Neural progenitor cell (in vitro differentiated cells): Measurements from ENCODE around the gene FFAR1. TPM values are rescaled to one million over a fixed set of nuclear protein-coding genes. Genes with fewer than 3 reads are reported as not detected.

ENCODE experiments used
- DNase-seq: peaks from one replicate; pipeline ENCODE4 v3.0.0-alpha.2; 2016; ENCODE audit warnings: low spot score
- H2AFZ ChIP-seq: fragments of 200-600 bp; sonication (generic); replicated peaks from 2 replicates; pipeline ENCODE4 v1.6.1; 2016; ENCODE audit warnings: antibody characterized with exemption
- H3F3A ChIP-seq: fragments of 200-600 bp; sonication (generic); 2 replicates; pipeline ENCODE4 v1.6.1; 2016; ENCODE audit warnings: antibody characterized with exemption, low read depth
- H3K27ac ChIP-seq: fragments of 200-600 bp; sonication (generic); 2 replicates; pipeline ENCODE4 v1.5.1; 2016; ENCODE audit warnings: mild to moderate bottlenecking
- H3K27me3 ChIP-seq: fragments of 200-600 bp; sonication (generic); 2 replicates; pipeline ENCODE4 v1.6.1; 2016; ENCODE audit warnings: mild to moderate bottlenecking, moderate library complexity
- H3K36me3 ChIP-seq: fragments of 200-600 bp; sonication (generic); 2 replicates; pipeline ENCODE4 v1.5.1; 2016
- H3K4me1 ChIP-seq: fragments of 200-600 bp; sonication (generic); 2 replicates; pipeline ENCODE4 v1.6.1; 2016; ENCODE audit warnings: mixed run types
- H3K4me2 ChIP-seq: fragments of 200-600 bp; sonication (generic); 2 replicates; pipeline ENCODE4 v1.6.1; 2016
- H3K4me3 ChIP-seq: fragments of 200-600 bp; sonication (generic); 2 replicates; pipeline ENCODE4 v1.5.1; 2016
- H3K79me2 ChIP-seq: fragments of 200-600 bp; sonication (generic); 2 replicates; pipeline ENCODE4 v1.6.1; 2016; ENCODE audit warnings: low read depth
- H3K9ac ChIP-seq: fragments of 200-600 bp; sonication (generic); 2 replicates; pipeline ENCODE4 v1.6.1; 2016
- H3K9me3 ChIP-seq: fragments of 200-600 bp; sonication (generic); 2 replicates; pipeline ENCODE4 v1.5.1; 2016; ENCODE audit warnings: low read depth
- H4K20me1 ChIP-seq: fragments of 200-600 bp; sonication (generic); 2 replicates; pipeline ENCODE4 v1.6.1; 2016; ENCODE audit warnings: low read depth
- H3K27ac Mint-ChIP-seq: 3 replicates; pipeline ENCODE4 v1.8.0; 2021; ENCODE audit warnings: mixed read lengths
- H3K27me3 Mint-ChIP-seq: 2 replicates; pipeline ENCODE4 v1.8.0; 2022; ENCODE audit warnings: low read depth, mild to moderate bottlenecking, inconsistent platforms, moderate library complexity, mixed read lengths; ENCODE audit not compliant: insufficient read depth
- H3K36me3 Mint-ChIP-seq: 3 replicates; pipeline ENCODE4 v1.8.0; 2021; ENCODE audit warnings: mixed read lengths
- H3K4me1 Mint-ChIP-seq: 3 replicates; pipeline ENCODE4 v1.8.0; 2021; ENCODE audit warnings: mixed read lengths
- H3K4me3 Mint-ChIP-seq: 3 replicates; pipeline ENCODE4 v1.8.0; 2021; ENCODE audit warnings: mild to moderate bottlenecking, moderate library complexity, mixed read lengths
- H3K9me3 Mint-ChIP-seq: 3 replicates; pipeline ENCODE4 v1.8.0; 2020; ENCODE audit warnings: mixed read lengths
- EZH2 ChIP-seq: fragments of 200-600 bp; sonication (generic); IDR thresholded peaks from 2 replicates; pipeline ENCODE4 v1.6.1; 2017; ENCODE audit warnings: antibody characterized with exemption, mild to moderate bottlenecking, moderate library complexity
- EZH2phosphoT487 ChIP-seq: fragments of 200-600 bp; sonication (generic); IDR thresholded peaks from 2 replicates; pipeline ENCODE4 v1.6.1; 2017; ENCODE audit warnings: antibody characterized with exemption
- total RNA-seq: library from RNA; depleted of rRNA; stranded (reverse); fragments of >200 nt; gene quantifications from 2 replicates; pipeline ENCODE4 v1.2.3, GENCODE V29; 2015; ENCODE audit warnings: low replicate concordance
- TF ChIP-seq, protein P1 (sequence below): fragments of 200-600 bp; sonication (generic); IDR thresholded peaks from 2 replicates; pipeline ENCODE4 v1.5.1; 2017; ENCODE audit warnings: antibody characterized with exemption, mild to moderate bottlenecking

Gene FFAR1
- total RNA-seq, 1 donor from 2014 or later, result not detected

DNA sequence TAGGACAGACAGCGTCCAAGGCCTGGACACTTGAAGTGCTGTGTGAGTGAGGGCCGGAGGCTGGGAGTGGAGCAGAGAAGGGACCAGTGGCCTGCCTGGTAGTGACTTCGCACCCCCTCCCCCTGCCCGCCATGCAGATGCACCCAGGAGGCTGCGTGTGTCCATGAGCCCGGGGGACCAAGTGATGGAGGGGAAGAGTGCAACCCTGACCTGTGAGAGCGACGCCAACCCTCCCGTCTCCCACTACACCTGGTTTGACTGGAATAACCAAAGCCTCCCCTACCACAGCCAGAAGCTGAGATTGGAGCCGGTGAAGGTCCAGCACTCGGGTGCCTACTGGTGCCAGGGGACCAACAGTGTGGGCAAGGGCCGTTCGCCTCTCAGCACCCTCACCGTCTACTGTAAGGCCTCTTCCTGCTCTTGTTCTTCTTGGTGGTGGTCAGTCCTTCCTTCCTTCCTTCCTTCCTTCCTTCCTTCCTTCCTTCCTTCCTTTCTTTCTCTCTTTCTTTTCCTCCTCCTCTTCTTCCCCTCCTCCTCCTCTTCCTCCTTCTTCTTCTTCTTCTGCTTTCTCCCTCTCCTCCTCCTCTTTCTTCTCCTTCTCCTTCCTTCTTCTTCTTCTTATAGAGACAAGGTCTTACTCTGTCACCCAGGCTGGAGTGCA, 6.0 kb upstream of the FFAR1 start:
- H3K27ac Mint-ChIP-seq, result peak overlapping the region; percentile 1
- Histone ChIP-seq H4K20me1 (no peaks in the 10 kb centered on the region), H3K27ac (no peak overlapping the region), H3K9me3 (no peaks in the 10 kb centered on the region), H3K4me3 (no peak overlapping the region), H3K36me3 (no peaks in the 10 kb centered on the region), H3K79me2 (no peaks in the 10 kb centered on the region), H3K9ac (no peak overlapping the region), H3K4me1 (no peaks in the 10 kb centered on the region), H2AFZ (no peak overlapping the region), H3K27me3 (peaks cover 2% of the 10 kb centered on the region), H3K4me2 (no peak overlapping the region), H3F3A (no peaks in the 10 kb centered on the region)
- no peaks in the 10 kb centered on the region for H3K36me3 Mint-ChIP-seq
- H3K4me1 Mint-ChIP-seq, result peaks cover under 1% of the 10 kb centered on the region
- no peak overlapping the region for H3K4me3 Mint-ChIP-seq
- no peak for DNase-seq
- TF ChIP-seq EZH2phosphoT487 (no peak), EZH2 (no peak)
- TF ChIP-seq, protein P1, sequence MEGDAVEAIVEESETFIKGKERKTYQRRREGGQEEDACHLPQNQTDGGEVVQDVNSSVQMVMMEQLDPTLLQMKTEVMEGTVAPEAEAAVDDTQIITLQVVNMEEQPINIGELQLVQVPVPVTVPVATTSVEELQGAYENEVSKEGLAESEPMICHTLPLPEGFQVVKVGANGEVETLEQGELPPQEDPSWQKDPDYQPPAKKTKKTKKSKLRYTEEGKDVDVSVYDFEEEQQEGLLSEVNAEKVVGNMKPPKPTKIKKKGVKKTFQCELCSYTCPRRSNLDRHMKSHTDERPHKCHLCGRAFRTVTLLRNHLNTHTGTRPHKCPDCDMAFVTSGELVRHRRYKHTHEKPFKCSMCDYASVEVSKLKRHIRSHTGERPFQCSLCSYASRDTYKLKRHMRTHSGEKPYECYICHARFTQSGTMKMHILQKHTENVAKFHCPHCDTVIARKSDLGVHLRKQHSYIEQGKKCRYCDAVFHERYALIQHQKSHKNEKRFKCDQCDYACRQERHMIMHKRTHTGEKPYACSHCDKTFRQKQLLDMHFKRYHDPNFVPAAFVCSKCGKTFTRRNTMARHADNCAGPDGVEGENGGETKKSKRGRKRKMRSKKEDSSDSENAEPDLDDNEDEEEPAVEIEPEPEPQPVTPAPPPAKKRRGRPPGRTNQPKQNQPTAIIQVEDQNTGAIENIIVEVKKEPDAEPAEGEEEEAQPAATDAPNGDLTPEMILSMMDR, result no peak
- H3K27me3 Mint-ChIP-seq, result peaks cover 6% of the 10 kb centered on the region
- no peaks in the 10 kb centered on the region for H3K9me3 Mint-ChIP-seq

DNA sequence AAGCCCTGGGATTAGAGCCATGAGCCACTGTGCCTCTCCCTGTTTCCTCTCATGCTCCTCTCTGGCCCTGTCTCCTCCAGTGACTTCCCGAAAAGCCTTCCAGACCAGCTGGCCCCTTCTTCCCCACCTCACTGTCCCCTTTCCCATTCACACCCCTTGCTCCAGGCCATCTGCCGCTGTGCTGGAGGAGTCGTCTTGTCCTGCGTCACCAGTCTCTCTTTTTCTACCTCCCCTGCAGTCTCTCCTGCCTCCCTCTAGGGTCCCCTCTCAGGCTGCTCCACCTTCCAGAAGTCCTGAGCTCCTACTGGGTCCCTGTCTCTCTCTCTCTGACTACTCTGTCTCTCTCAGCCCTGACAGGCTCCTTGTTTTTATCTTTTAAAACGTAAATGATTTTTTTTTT, 5.3 kb upstream of the FFAR1 start:
- Histone ChIP-seq H4K20me1 (no peaks in the 10 kb centered on the region), H2AFZ (no peak overlapping the region), H3K4me1 (no peaks in the 10 kb centered on the region), H3K27me3 (peaks cover 9% of the 10 kb centered on the region), H3K79me2 (no peaks in the 10 kb centered on the region), H3K4me2 (no peak overlapping the region), H3K9ac (no peak overlapping the region), H3F3A (no peaks in the 10 kb centered on the region), H3K27ac (no peak overlapping the region), H3K9me3 (no peaks in the 10 kb centered on the region), H3K4me3 (no peak overlapping the region), H3K36me3 (no peaks in the 10 kb centered on the region)
- H3K27me3 Mint-ChIP-seq, result peaks cover 10% of the 10 kb centered on the region
- no peaks in the 10 kb centered on the region for H3K4me1 Mint-ChIP-seq
- H3K27ac Mint-ChIP-seq, result peak overlapping the region; percentile 1
- H3K4me3 Mint-ChIP-seq, result no peak overlapping the region
- no peaks in the 10 kb centered on the region for H3K36me3 Mint-ChIP-seq
- H3K9me3 Mint-ChIP-seq, result no peaks in the 10 kb centered on the region
- no peak for DNase-seq
- TF ChIP-seq, protein P1, result no peak
- no peak for TF ChIP-seq EZH2

DNA sequence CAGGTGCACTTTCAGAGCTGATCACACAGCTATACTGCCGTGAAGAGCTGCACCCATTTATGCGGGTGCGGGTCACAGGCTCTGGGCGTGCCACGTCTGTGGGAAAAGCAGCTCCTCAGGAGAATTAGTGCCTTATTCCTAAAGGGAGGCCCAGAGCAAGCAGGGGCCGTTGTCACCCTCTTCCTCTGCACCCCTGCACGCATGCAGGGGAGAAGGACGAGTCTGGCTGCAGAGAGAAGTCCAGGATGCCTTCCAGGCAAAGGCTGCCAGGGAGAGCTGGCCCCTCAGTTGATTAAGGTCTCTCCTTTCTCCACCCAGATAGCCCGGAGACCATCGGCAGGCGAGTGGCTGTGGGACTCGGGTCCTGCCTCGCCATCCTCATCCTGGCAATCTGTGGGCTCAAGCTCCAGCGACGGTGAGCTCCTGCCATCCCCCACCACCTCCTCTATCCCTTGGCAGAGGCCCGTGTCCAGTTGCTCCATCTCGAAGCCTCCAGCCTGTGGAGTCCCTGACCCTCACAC, 3.1 kb upstream of the FFAR1 start:
- H3K27me3 ChIP-seq, result peaks cover 31% of the 10 kb centered on the region
- no peak for DNase-seq
- H3K4me2 ChIP-seq, result no peak overlapping the region
- no peak overlapping the region for H3K27ac ChIP-seq
- no peaks in the 10 kb centered on the region for H3K9me3 ChIP-seq
- no peaks in the 10 kb centered on the region for H3K36me3 ChIP-seq
- no peaks in the 10 kb centered on the region for H3K36me3 Mint-ChIP-seq
- H3K27ac Mint-ChIP-seq, result no peak overlapping the region
- H3K79me2 ChIP-seq, result no peaks in the 10 kb centered on the region
- H4K20me1 ChIP-seq, result no peaks in the 10 kb centered on the region
- H3K4me3 Mint-ChIP-seq, result no peak overlapping the region
- H3K9ac ChIP-seq, result no peak overlapping the region
- H3K9me3 Mint-ChIP-seq, result no peaks in the 10 kb centered on the region
- no peak overlapping the region for H2AFZ ChIP-seq
- no peaks in the 10 kb centered on the region for H3K4me1 ChIP-seq
- peaks cover 13% of the 10 kb centered on the region for H3K27me3 Mint-ChIP-seq
- H3K4me1 Mint-ChIP-seq, result peaks cover 4% of the 10 kb centered on the region
- H3F3A ChIP-seq, result no peaks in the 10 kb centered on the region
- no peak overlapping the region for H3K4me3 ChIP-seq
- TF ChIP-seq EZH2, result no peak

DNA sequence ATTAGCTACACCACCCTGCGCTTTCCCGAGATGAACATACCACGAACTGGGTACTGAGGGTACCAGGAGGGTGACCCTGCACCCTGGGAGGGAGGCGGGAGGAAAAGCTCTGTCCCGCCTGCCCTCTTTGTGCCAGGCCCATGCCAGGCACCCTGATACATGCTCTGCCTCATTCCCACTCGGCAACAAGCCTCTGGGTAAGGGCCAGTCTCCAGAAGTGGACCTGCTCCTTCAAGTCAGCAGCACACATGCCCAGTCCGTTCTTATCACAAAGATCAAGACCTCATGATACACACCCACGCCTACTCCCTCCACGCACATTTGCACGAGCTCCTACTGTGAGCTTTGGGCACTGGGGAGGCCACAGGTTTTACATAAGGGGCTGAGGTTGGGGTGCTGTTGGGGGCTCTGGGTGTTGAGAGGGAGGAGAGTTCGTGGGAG, 2.0 kb upstream of the FFAR1 start:
- H3K4me1 Mint-ChIP-seq, result peaks cover 4% of the 10 kb centered on the region
- Histone ChIP-seq H4K20me1 (no peaks in the 10 kb centered on the region), H3K4me3 (no peak overlapping the region), H3K4me1 (no peaks in the 10 kb centered on the region), H3K4me2 (no peak overlapping the region), H3K79me2 (no peaks in the 10 kb centered on the region), H3K27me3 (peaks cover 36% of the 10 kb centered on the region), H3K9me3 (no peaks in the 10 kb centered on the region), H3K27ac (no peak overlapping the region), H2AFZ (no peak overlapping the region), H3F3A (no peaks in the 10 kb centered on the region), H3K36me3 (no peaks in the 10 kb centered on the region), H3K9ac (no peak overlapping the region)
- peak overlapping the region; percentile 28 for H3K4me3 Mint-ChIP-seq
- no peak for DNase-seq
- no peak for TF ChIP-seq EZH2
- TF ChIP-seq EZH2phosphoT487, result no peak
- TF ChIP-seq, protein P1, result no peak
- H3K27ac Mint-ChIP-seq, result no peak overlapping the region
- peaks cover 13% of the 10 kb centered on the region for H3K27me3 Mint-ChIP-seq
- no peaks in the 10 kb centered on the region for H3K36me3 Mint-ChIP-seq
- H3K9me3 Mint-ChIP-seq, result no peaks in the 10 kb centered on the region
